Fibroblast of lung (primary cell): ENCODE data around the gene RERE.

Source experiments
- EZH2 ChIP-seq: IDR thresholded peaks from 2 replicates; pipeline ENCODE4 v1.5.1; 2012; ENCODE audit warnings: low read length, control low read depth, mild to moderate bottlenecking; ENCODE audit errors: missing control alignments
- TF ChIP-seq, protein P1 (sequence below), 2 donors: IDR thresholded peaks in 1 of 2; conservative IDR thresholded peaks in 1 of 2; 1 replicate in 1 of 2; 2 replicates in 1 of 2; pipeline ENCODE4 v1.5.1; 2011 to 2012; ENCODE audit warnings: low read length in 2 of 2, control low read depth in 1 of 2, inconsistent platforms in 1 of 2, low read depth in 1 of 2, mild to moderate bottlenecking in 1 of 2

GRCh38 chr1:8365661-8366362, 451.6 kb downstream of the RERE start:
- TF ChIP-seq, protein P1, sequence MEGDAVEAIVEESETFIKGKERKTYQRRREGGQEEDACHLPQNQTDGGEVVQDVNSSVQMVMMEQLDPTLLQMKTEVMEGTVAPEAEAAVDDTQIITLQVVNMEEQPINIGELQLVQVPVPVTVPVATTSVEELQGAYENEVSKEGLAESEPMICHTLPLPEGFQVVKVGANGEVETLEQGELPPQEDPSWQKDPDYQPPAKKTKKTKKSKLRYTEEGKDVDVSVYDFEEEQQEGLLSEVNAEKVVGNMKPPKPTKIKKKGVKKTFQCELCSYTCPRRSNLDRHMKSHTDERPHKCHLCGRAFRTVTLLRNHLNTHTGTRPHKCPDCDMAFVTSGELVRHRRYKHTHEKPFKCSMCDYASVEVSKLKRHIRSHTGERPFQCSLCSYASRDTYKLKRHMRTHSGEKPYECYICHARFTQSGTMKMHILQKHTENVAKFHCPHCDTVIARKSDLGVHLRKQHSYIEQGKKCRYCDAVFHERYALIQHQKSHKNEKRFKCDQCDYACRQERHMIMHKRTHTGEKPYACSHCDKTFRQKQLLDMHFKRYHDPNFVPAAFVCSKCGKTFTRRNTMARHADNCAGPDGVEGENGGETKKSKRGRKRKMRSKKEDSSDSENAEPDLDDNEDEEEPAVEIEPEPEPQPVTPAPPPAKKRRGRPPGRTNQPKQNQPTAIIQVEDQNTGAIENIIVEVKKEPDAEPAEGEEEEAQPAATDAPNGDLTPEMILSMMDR (conservative IDR thresholded peaks at IDR 0.05 in 1 of 2, IDR thresholded peaks at IDR 0.05 in 1 of 2; ENCODE audit: low read depth in 1 of 2, low read length in 2 of 2) = no peak
- TF ChIP-seq EZH2 = no peak
